ENCODE results near the gene CD63.

Gene CD63

DNA sequence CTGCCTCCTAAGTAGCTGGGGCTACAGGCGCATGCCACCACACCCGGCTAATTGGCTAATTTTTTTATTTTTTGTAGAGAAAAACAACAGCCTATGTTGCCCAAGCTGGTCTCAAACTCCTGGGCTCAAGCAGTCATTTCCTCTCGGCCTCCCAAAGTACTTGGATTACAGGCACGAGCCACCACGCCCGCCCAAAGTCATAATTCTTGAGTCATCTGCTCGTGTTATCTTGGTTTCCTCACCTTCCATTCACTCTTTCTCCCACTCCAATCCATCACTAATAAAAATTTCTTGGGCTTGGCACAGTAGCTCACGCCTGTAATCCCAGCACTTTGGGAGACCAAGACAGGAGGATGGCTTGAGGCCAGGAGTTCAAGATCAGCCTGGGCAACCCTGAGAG, 53.1 kb downstream of the CD63 start:
- Histone ChIP-seq H3K79me2 (ENCODE audit: low read length) (no peaks in the 10 kb centered on the region), H3K27me3 (replicated peaks; ENCODE audit: insufficient read depth, low read length) (no peaks in the 10 kb centered on the region; the same call in 1 of the 2 replicates), H3K27ac (ENCODE audit: low read length) (no peak overlapping the region), H3K9ac (ENCODE audit: low read length) (no peak overlapping the region), H3F3A (ENCODE audit: insufficient read depth, low read length) (no peaks in the 10 kb centered on the region), H3K9me2 (replicated peaks; ENCODE audit: insufficient read depth, low read length) (no peaks in the 10 kb centered on the region), H3K36me3 (replicated peaks; ENCODE audit: insufficient read depth, low read length) (no peaks in the 10 kb centered on the region), H2AFZ (ENCODE audit: low read length) (no peak overlapping the region), H3K4me1 (ENCODE audit: low read length) (no peaks in the 10 kb centered on the region), H4K20me1 (ENCODE audit: insufficient read depth, low read length) (no peaks in the 10 kb centered on the region), H3K9me3 (replicated peaks; ENCODE audit: insufficient read depth, low read length) (no peaks in the 10 kb centered on the region), H3K4me3 (ENCODE audit: low read length) (no peak overlapping the region), H3K4me2 (ENCODE audit: low read depth, low read length) (no peak overlapping the region)
- no peak for DNase-seq
- TF ChIP-seq EZH2phosphoT487 (IDR thresholded peaks at IDR 0.05; ENCODE audit: low read length) = no peak
- TF ChIP-seq EZH2 (optimal IDR thresholded peaks at IDR 0.05; ENCODE audit: low read depth, low read length) = no peak
- TF ChIP-seq CTCF (IDR thresholded peaks at IDR 0.05; ENCODE audit: low read length) = no peak

Measured in MM.1S (cell line).